Measurements from ENCODE around the gene PAN3. TPM values are rescaled to one million over a fixed set of nuclear protein-coding genes. Genes with fewer than 3 reads are reported as not detected.

Gene PAN3
- total RNA-seq, 1 donor from 2014 or later: 11.8 TPM

DNA sequence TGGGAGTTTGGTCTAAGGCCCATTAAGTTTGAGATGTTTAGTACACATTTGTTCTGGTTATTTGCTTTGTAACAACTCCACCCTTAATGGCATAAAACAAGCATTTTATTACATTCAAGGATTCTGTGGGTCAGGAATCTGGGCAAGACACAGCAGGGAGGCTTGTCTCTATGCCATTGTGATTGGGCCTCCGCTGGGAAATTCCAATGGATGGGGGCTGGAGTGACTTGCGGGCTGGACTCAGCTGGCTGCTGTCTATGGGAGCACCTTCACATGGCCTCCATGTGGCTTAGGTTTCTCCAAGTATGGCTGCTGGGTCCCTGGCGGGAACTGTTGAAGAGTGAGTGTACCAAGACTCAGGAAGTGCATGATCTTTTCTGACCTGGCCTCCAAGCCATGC, 159.0 kb downstream of the PAN3 start:
- TF ChIP-seq, protein P1, sequence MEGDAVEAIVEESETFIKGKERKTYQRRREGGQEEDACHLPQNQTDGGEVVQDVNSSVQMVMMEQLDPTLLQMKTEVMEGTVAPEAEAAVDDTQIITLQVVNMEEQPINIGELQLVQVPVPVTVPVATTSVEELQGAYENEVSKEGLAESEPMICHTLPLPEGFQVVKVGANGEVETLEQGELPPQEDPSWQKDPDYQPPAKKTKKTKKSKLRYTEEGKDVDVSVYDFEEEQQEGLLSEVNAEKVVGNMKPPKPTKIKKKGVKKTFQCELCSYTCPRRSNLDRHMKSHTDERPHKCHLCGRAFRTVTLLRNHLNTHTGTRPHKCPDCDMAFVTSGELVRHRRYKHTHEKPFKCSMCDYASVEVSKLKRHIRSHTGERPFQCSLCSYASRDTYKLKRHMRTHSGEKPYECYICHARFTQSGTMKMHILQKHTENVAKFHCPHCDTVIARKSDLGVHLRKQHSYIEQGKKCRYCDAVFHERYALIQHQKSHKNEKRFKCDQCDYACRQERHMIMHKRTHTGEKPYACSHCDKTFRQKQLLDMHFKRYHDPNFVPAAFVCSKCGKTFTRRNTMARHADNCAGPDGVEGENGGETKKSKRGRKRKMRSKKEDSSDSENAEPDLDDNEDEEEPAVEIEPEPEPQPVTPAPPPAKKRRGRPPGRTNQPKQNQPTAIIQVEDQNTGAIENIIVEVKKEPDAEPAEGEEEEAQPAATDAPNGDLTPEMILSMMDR (IDR thresholded peaks at IDR 0.05; ENCODE audit: insufficient read depth, low read length, severe bottlenecking): no peak
- no peak overlapping the region for H3K4me3 ChIP-seq (ENCODE audit: low read depth, low read length)
- peaks cover 4% of the 10 kb centered on the region for H3K36me3 ChIP-seq (ENCODE audit: control insufficient read depth, insufficient read depth, low read length)
- DNase-seq (ENCODE audit: low read depth) (no peak), FAIRE-seq (no peak)
- no peaks in the 10 kb centered on the region for H3K27me3 ChIP-seq (ENCODE audit: control insufficient read depth, insufficient read depth, low read length)

DNA sequence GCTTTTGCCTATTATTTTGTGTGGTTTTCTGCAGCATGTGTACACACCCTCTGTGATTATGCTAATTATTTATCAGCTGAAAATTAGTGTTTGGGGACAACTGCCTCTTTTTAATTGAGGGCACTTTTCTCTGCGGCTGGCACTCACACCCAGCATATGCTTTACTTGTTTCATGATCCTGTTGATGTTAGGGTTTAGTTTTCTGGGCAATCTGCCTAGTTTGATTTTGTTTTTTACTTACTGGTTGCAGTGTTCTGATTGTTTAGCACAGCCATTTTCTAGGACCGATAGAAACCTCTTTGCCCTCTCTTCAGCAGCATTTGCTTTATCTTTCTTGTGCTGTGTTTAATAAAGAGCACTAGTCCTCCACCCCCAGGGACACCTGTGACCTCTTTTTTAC, 161.6 kb downstream of the PAN3 start:
- Histone ChIP-seq H3K36me3 (ENCODE audit: control insufficient read depth, insufficient read depth, low read length) (no peaks in the 10 kb centered on the region), H3K27me3 (ENCODE audit: control insufficient read depth, insufficient read depth, low read length) (no peaks in the 10 kb centered on the region), H3K4me3 (ENCODE audit: low read depth, low read length) (no peak overlapping the region)
- DNase-seq (ENCODE audit: low read depth) (no peak), FAIRE-seq (no peak)
- TF ChIP-seq, protein P1 (IDR thresholded peaks at IDR 0.05; ENCODE audit: insufficient read depth, low read length, severe bottlenecking): no peak

DNA sequence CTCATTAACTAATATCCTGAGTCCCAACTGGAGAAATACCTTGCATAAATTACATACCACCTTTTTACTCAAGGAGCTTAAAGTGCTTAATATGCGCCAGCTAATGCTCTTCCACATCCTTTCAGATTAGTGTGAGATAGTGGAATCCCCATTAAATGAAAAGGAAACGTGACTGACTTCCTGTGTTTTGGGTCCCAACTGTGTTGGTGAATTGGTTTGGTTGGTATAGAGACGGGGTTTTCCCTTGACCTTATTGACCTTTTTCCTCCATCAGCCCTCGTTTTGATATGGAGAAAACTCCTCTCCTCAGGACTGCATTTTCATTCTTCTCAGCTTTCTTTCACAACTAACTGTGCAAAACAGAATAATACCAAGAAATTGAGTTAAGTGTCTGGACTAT, 163.5 kb downstream of the PAN3 start:
- H3K4me3 ChIP-seq (ENCODE audit: low read depth, low read length): no peak overlapping the region
- FAIRE-seq: no peak
- DNase-seq (ENCODE audit: low read depth): no peak
- no peaks in the 10 kb centered on the region for H3K27me3 ChIP-seq (ENCODE audit: control insufficient read depth, insufficient read depth, low read length)
- TF ChIP-seq, protein P1 (IDR thresholded peaks at IDR 0.05; ENCODE audit: insufficient read depth, low read length, severe bottlenecking): no peak
- H3K36me3 ChIP-seq (ENCODE audit: control insufficient read depth, insufficient read depth, low read length): no peaks in the 10 kb centered on the region

DNA sequence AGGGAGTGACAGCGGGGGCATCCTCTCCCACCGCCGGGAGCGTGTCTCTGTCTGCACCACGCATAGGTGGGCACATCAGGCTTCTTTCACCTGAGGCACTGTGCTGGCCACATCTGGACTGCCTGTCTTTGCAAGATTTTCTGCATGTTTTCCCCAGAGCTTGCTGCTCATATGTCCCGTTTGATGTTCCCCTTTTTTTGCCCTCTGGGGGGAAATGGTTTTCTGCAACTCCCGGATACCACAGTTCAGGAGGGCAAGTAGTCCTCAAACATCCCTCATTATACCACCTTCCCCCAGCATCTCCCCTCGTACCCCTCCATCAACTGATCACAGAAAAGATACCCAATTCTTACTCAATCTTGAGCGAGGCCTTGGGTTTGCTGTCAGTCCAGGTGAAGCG, 168.0 kb downstream of the PAN3 start:
- Histone ChIP-seq H3K36me3 (ENCODE audit: control insufficient read depth, insufficient read depth, low read length) (no peaks in the 10 kb centered on the region), H3K27me3 (ENCODE audit: control insufficient read depth, insufficient read depth, low read length) (no peaks in the 10 kb centered on the region), H3K4me3 (ENCODE audit: low read depth, low read length) (no peak overlapping the region)
- TF ChIP-seq, protein P1 (IDR thresholded peaks at IDR 0.05; ENCODE audit: insufficient read depth, low read length, severe bottlenecking): no peak
- DNase-seq (ENCODE audit: low read depth): no peak
- no peak for FAIRE-seq

DNA sequence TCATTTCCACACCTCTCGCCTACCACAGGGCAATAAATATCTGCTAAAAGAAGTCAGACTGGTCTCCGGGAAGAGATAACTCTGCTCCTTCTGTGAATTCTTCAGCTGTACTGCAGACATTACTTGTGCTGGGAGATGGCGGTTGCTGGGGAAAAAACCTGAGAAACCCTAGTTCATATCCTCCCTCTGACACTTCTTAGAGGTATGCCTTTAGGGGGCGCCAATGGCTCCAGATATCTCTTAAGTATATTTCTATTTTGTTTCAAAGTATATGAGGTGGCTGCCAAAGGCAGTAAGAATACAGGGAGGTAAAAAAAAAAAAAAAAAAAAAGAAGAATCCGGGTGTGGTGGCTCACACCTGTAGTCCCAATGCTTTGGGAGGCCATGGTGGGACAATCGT, 175.2 kb downstream of the PAN3 start:
- no peak for DNase-seq (ENCODE audit: low read depth)
- no peaks in the 10 kb centered on the region for H3K27me3 ChIP-seq (ENCODE audit: control insufficient read depth, insufficient read depth, low read length)
- no peak overlapping the region for H3K4me3 ChIP-seq (ENCODE audit: low read depth, low read length)
- no peak for FAIRE-seq
- H3K36me3 ChIP-seq (ENCODE audit: control insufficient read depth, insufficient read depth, low read length): no peaks in the 10 kb centered on the region
- TF ChIP-seq, protein P1 (IDR thresholded peaks at IDR 0.05; ENCODE audit: insufficient read depth, low read length, severe bottlenecking): no peak

DNA sequence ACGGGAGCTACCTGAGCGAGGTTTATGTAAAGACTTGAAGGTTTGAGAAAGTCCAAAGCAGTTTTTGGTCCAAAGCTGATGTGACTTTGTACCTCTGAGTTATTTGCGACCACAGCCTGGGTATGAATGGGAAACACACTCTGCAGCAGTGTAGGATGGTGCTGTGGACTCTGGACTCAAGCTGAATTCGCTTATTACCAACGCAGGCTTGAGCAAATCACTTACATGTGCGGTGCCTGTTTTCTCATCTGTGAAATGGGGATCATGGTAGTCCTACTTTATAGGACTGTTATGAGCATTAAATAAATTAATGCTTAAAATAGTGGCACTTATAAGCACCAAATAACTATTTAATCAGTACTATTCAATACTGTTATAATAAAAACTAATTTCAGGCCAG, 176.5 kb downstream of the PAN3 start:
- H3K4me3 ChIP-seq (ENCODE audit: low read depth, low read length): no peak overlapping the region
- no peaks in the 10 kb centered on the region for H3K27me3 ChIP-seq (ENCODE audit: control insufficient read depth, insufficient read depth, low read length)
- FAIRE-seq (no peak), DNase-seq (ENCODE audit: low read depth) (no peak)
- no peaks in the 10 kb centered on the region for H3K36me3 ChIP-seq (ENCODE audit: control insufficient read depth, insufficient read depth, low read length)
- TF ChIP-seq, protein P1 (IDR thresholded peaks at IDR 0.05; ENCODE audit: insufficient read depth, low read length, severe bottlenecking): no peak
